Measurements from ENCODE around the gene PCAT6. TPM values are rescaled to one million over a fixed set of nuclear protein-coding genes. Genes with fewer than 3 reads are reported as not detected.

Gene PCAT6
- total RNA-seq, 1 experiment from 2014 or later, result 0.84 TPM

GRCh38 chr1:202844935-202845334 lies 34.2 kb downstream of the PCAT6 start:
- no peak for DNase-seq (ENCODE audit: low spot score)
- intact Hi-C loops (cut with micrococcal nuclease; ENCODE audit: unreplicated experiment), result no loop called here
- Histone ChIP-seq H3K4me1 (ENCODE audit: insufficient read depth, low read length, poor library complexity, severe bottlenecking) (no peaks in the 10 kb centered on the region), H3K27ac (ENCODE audit: low read depth, low read length, poor library complexity, severe bottlenecking) (no peak overlapping the region), H3K4me3 (ENCODE audit: low read depth, low read length, poor library complexity, severe bottlenecking) (no peak overlapping the region), H3K9me3 (ENCODE audit: low read depth, low read length, poor library complexity, severe bottlenecking) (no peaks in the 10 kb centered on the region), H3K27me3 (replicated peaks; ENCODE audit: insufficient read depth, low read depth, low read length, poor library complexity) (no peaks in the 10 kb centered on the region), H3K36me3 (ENCODE audit: insufficient read depth, low read length, poor library complexity, severe bottlenecking) (no peaks in the 10 kb centered on the region)
- ChIA-PET CTCF (no interaction called here), POLR2A (ENCODE audit: low non-redundant PET) (no interaction called here)
- TF ChIP-seq EZH2 (IDR thresholded peaks at IDR 0.05; ENCODE audit: borderline replicate concordance, low read depth, low read length, poor library complexity, severe bottlenecking) (no peak), CTCF (conservative IDR thresholded peaks at IDR 0.05; ENCODE audit: low read depth, low read length) (no peak)
- no TSS peak for BruUV-seq (replicated peaks)

- BruUV-seq (replicated peaks), result no TSS peak
- intact Hi-C loops (cut with micrococcal nuclease; ENCODE audit: unreplicated experiment), result no loop called here
- Histone ChIP-seq H3K4me1 (ENCODE audit: insufficient read depth, low read length, poor library complexity, severe bottlenecking) (no peaks in the 10 kb centered on the region), H3K36me3 (ENCODE audit: insufficient read depth, low read length, poor library complexity, severe bottlenecking) (no peaks in the 10 kb centered on the region), H3K27ac (ENCODE audit: low read depth, low read length, poor library complexity, severe bottlenecking) (no peak overlapping the region), H3K4me3 (ENCODE audit: low read depth, low read length, poor library complexity, severe bottlenecking) (no peak overlapping the region), H3K27me3 (replicated peaks; ENCODE audit: insufficient read depth, low read depth, low read length, poor library complexity) (no peaks in the 10 kb centered on the region), H3K9me3 (ENCODE audit: low read depth, low read length, poor library complexity, severe bottlenecking) (no peaks in the 10 kb centered on the region)
- POLR2A ChIA-PET (ENCODE audit: low non-redundant PET), result no interaction called here
- no peak for DNase-seq (ENCODE audit: low spot score)
- CTCF ChIA-PET, result no interaction called here
- no peak for TF ChIP-seq CTCF (conservative IDR thresholded peaks at IDR 0.05; ENCODE audit: low read depth, low read length)
- no peak for TF ChIP-seq EZH2 (IDR thresholded peaks at IDR 0.05; ENCODE audit: borderline replicate concordance, low read depth, low read length, poor library complexity, severe bottlenecking)
These were observed 37.4 kb downstream of the PCAT6 start for GRCh38 chr1:202848191-202848542.

- Histone ChIP-seq H3K9me3 (ENCODE audit: low read depth, low read length, poor library complexity, severe bottlenecking) (no peaks in the 10 kb centered on the region), H3K27ac (ENCODE audit: low read depth, low read length, poor library complexity, severe bottlenecking) (no peak overlapping the region), H3K27me3 (replicated peaks; ENCODE audit: insufficient read depth, low read depth, low read length, poor library complexity) (no peaks in the 10 kb centered on the region), H3K4me1 (ENCODE audit: insufficient read depth, low read length, poor library complexity, severe bottlenecking) (no peaks in the 10 kb centered on the region), H3K36me3 (ENCODE audit: insufficient read depth, low read length, poor library complexity, severe bottlenecking) (no peaks in the 10 kb centered on the region), H3K4me3 (ENCODE audit: low read depth, low read length, poor library complexity, severe bottlenecking) (no peak overlapping the region)
- TF ChIP-seq CTCF (conservative IDR thresholded peaks at IDR 0.05; ENCODE audit: low read depth, low read length) (no peak), EZH2 (IDR thresholded peaks at IDR 0.05; ENCODE audit: borderline replicate concordance, low read depth, low read length, poor library complexity, severe bottlenecking) (no peak)
- intact Hi-C loops (cut with micrococcal nuclease; ENCODE audit: unreplicated experiment), result loop anchor here (10.0 kb wide), 1 partner anchor 96 kb away; no protein-coding TSS in a partner anchor
- POLR2A ChIA-PET (ENCODE audit: low non-redundant PET), result no interaction called here
- CTCF ChIA-PET, result no interaction called here
- DNase-seq (ENCODE audit: low spot score), result no peak
- BruUV-seq (replicated peaks), result no TSS peak
These were observed 40.0 kb downstream of the PCAT6 start for GRCh38 chr1:202850593-202851362.

Data from A673 (cell line).